GM12878 (cell line): Measurements from ENCODE around the gene USP46. TPM values are rescaled to one million over a fixed set of nuclear protein-coding genes. Genes with fewer than 3 reads are reported as not detected.

Experiments
- ATAC-seq: fragments of 200-7000 bp; cut with Tn5 transposase; 3 replicates; pipeline ENCODE4 v1.9.1; 2020; ENCODE audit warnings: mild to moderate bottlenecking, moderate library complexity
- BruUV-seq: library from RNA; stranded (reverse); fragments of 400-500 nt; replicated peaks from 2 replicates; lab custom pipeline; 2021; lab: Mats Ljungman, UMichigan
- CTCF ChIA-PET: fragments of 300-600 bp; sonication (Branson Sonifier 250); formaldehyde crosslinking; extraction: SDS; loops from one replicate; lab custom pipeline; 2021; ENCODE audit warnings: inconsistent platforms; lab: Yijun Ruan, JAX
- POLR2A ChIA-PET: fragments of 350-600 bp; formaldehyde crosslinking; extraction: SDS; loops from one replicate; lab custom pipeline; 2021; ENCODE audit warnings: inconsistent platforms; lab: Charles Lee
- RAD21 ChIA-PET: fragments of 300-600 bp; sonication (Branson Sonifier 250); formaldehyde crosslinking; loops from one replicate; lab custom pipeline; 2023; ENCODE audit warnings: antibody characterized with exemption; ENCODE audit not compliant: unreplicated experiment; lab: Charles Lee
- SMC1A ChIA-PET: fragments of 300-600 bp; sonication (Branson Sonifier 250); formaldehyde crosslinking; loops from one replicate; lab custom pipeline; 2023; ENCODE audit not compliant: unreplicated experiment, uncharacterized antibody; lab: Charles Lee
- DNase-seq: peaks from one replicate; pipeline ENCODE4 v3.0.0-alpha.2; 2011; ENCODE audit warnings: low read depth, low spot score
- FAIRE-seq: peaks from 3 replicates; lab custom pipeline; 2011; peaks lifted over from hg19 to GRCh38; lab: Jason Lieb, UNC
- H2AFZ ChIP-seq: 2 replicates; pipeline ENCODE4 v1.6.0; 2011; ENCODE audit warnings: low read depth, low read length, control low read depth; ENCODE audit not compliant: control insufficient read depth
- H3K27ac ChIP-seq: 2 replicates; pipeline ENCODE4 v1.5.1; 2011; ENCODE audit warnings: control low read depth; ENCODE audit not compliant: control insufficient read depth, insufficient read depth
- H3K27me3 ChIP-seq, 2 experiments: replicated peaks in 1 of 2; 2 replicates each; pipeline versions ENCODE4 v1.6.0 to v1.6.1; 2011; ENCODE audit warnings: low read length in 1 of 2; ENCODE audit not compliant: control insufficient read depth in 2 of 2, insufficient read depth in 2 of 2
- H3K36me3 ChIP-seq, 2 experiments: 2 replicates each; pipeline ENCODE4 v1.5.1; 2011; ENCODE audit warnings: low read length in 1 of 2; ENCODE audit not compliant: control insufficient read depth in 2 of 2, insufficient read depth in 2 of 2
- H3K4me1 ChIP-seq: 2 replicates; pipeline ENCODE4 v1.6.1; 2011; ENCODE audit warnings: mild to moderate bottlenecking, low read length, moderate library complexity, mixed read lengths; ENCODE audit not compliant: control insufficient read depth, insufficient read depth
- H3K4me2 ChIP-seq: 2 replicates; pipeline ENCODE4 v1.6.0; 2011; ENCODE audit warnings: control low read depth; ENCODE audit not compliant: control insufficient read depth, insufficient read depth
- H3K4me3 ChIP-seq: fragments of 200-600 bp; sonication (generic); 2 replicates; pipeline ENCODE4 v1.5.1; 2016
- H3K79me2 ChIP-seq: 2 replicates; pipeline ENCODE4 v1.6.0; 2011; ENCODE audit warnings: low read length; ENCODE audit not compliant: control insufficient read depth, insufficient read depth
- H3K9ac ChIP-seq: 2 replicates; pipeline ENCODE4 v1.8.0; 2011; ENCODE audit warnings: low read length, control low read depth, mixed read lengths; ENCODE audit not compliant: control insufficient read depth, insufficient read depth
- H3K9me3 ChIP-seq: replicated peaks from 3 replicates; pipeline ENCODE4 v1.5.1; 2011; ENCODE audit warnings: mild to moderate bottlenecking, low read length; ENCODE audit not compliant: control insufficient read depth, insufficient read depth
- H4K20me1 ChIP-seq: 2 replicates; pipeline ENCODE4 v1.6.0; 2011; ENCODE audit not compliant: control insufficient read depth, insufficient read depth
- CREB1 ChIP-seq: IDR thresholded peaks from 2 replicates; pipeline ENCODE4 v1.6.1; 2012; ENCODE audit warnings: low read depth, mild to moderate bottlenecking, inconsistent platforms
- JUND ChIP-seq: IDR thresholded peaks from 2 replicates; pipeline ENCODE4 v1.6.1; 2012; ENCODE audit warnings: low read depth, mild to moderate bottlenecking, low read length, improper control_type of control experiment, moderate library complexity
- MEF2A ChIP-seq: IDR thresholded peaks from 2 replicates; pipeline ENCODE4 v1.6.1; 2011; ENCODE audit warnings: low read depth, mild to moderate bottlenecking, low read length, moderate library complexity; ENCODE audit not compliant: insufficient read depth
- MEF2B ChIP-seq: fragments of 450-650 bp; IDR thresholded peaks from 2 replicates; pipeline ENCODE4 v1.6.1; 2018; ENCODE audit warnings: mild to moderate bottlenecking, moderate library complexity; ENCODE audit not compliant: partially characterized antibody, poor library complexity, severe bottlenecking
- PAX5 ChIP-seq: IDR thresholded peaks from 2 replicates; pipeline ENCODE4 v1.6.1; 2011; ENCODE audit warnings: low read depth, low read length, borderline replicate concordance
- ZNF207 ChIP-seq: fragments of 450-650 bp; IDR thresholded peaks from 2 replicates; pipeline ENCODE4 v1.6.1; 2014; ENCODE audit warnings: antibody characterized with exemption, mild to moderate bottlenecking, borderline replicate concordance
- ZZZ3 ChIP-seq: IDR thresholded peaks from 2 replicates; pipeline ENCODE4 v1.6.1; 2011; ENCODE audit warnings: low read depth; ENCODE audit not compliant: control insufficient read depth, insufficient read length
- WGBS: methylation state at CpG from one replicate; pipeline ENCODE4 v1.1.6; 2016; ENCODE audit warnings: low lambda C conversion rate; ENCODE audit not compliant: insufficient replicate concordance, insufficient coverage; ENCODE audit errors: missing lambda C conversion rate; 5-methylcytosine and 5-hydroxymethylcytosine counted together
- in situ Hi-C: fragments of 300-500 bp; cut with MboI; formaldehyde crosslinking; loops from 9 replicates; pipeline ENCODE4 v1.14.3; 2018; ENCODE audit warnings: mixed read lengths
- intact Hi-C: fragments of 100-400 bp; cut with micrococcal nuclease; formaldehyde crosslinking; loops from one replicate; pipeline ENCODE4 v1.14.2; 2022; ENCODE audit not compliant: unreplicated experiment
- polyA plus RNA-seq, 11 experiments: library from polyadenylated mRNA; depleted of rRNA in 4 of 11; unstranded in 6 of 11; stranded (reverse) in 5 of 11; fragments of >200 nt; fragmentation: Nextera tagmentation in 4 of 11; fragmentation: Illumina TruSeq in 1 of 11; extraction: Ambion mirVana in 4 of 11; extraction: Trizol in 1 of 11; gene quantifications; 1 replicate in 1 of 11; 2 replicates in 10 of 11; pipeline versions ENCODE4 v1.2.1 to v1.2.3, GENCODE V29; 2011 to 2016; ENCODE audit warnings: inconsistent platforms in 2 of 11, missing spikeins in 2 of 11, low read depth in 1 of 11
- total RNA-seq, 4 experiments: library from RNA; depleted of rRNA in 3 of 4; stranded (reverse); fragments of >200 nt in 3 of 4; fragmentation: Illumina TruSeq in 1 of 4; extraction: Trizol in 1 of 4; gene quantifications; 2 replicates each; pipeline versions ENCODE4 v1.2.1 to v1.2.3, GENCODE V29; 2013 to 2021
- TF ChIP-seq, protein P1 (sequence below): fragments of 450-650 bp; IDR thresholded peaks from 2 replicates; pipeline ENCODE4 v1.6.1; 2017; ENCODE audit warnings: mild to moderate bottlenecking

The USP46 gene
- total and polyA plus RNA-seq, 10 of the 15 experiments (the other 5 are each of a cell fraction or from before 2014, with no cell fraction given) = 5.3 to 20.1 (median 12.0) TPM

DNA sequence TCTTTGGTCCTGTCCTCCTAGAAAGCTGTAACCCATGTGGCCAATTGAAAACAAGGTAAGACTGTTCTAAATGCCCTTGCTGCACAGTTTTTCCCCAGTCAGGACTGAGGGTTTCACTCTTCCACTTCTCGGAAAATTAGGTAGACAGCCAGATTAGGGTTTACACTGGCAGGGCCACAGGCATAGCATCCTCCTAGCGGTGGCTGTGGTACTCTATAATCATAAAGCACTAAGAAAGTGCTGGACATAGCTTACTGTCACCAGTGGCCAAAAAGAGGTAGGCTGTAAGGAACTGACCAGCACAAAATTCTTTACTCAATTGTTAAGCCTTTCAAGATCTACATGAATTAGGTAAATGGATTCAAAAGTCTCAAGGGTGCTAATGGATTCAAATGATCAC is 11.6 kb upstream of the USP46 start:
- ChIA-PET POLR2A (no interaction called here), SMC1A (interaction anchor here (1.0 to 1.8 kb wide), 4 partner anchors 14 to 125 kb away, joined by 3 to 10 read pairs (median 4); no protein-coding TSS in a partner anchor), CTCF (interaction anchor here (0.9 to 1.4 kb wide), 3 partner anchors 123 to 313 kb away, joined by 3 read pairs; no protein-coding TSS in a partner anchor), RAD21 (interaction anchor here (0.9 kb wide), 1 partner anchor 1563 kb away, joined by 3 read pairs; no protein-coding TSS in a partner anchor)
- Histone ChIP-seq H3K9me3 (no peaks in the 10 kb centered on the region), H3K4me1 (no peaks in the 10 kb centered on the region), H3K27ac (no peak overlapping the region), H3K79me2 (no peaks in the 10 kb centered on the region), H3K4me2 (no peak overlapping the region), H3K27me3 (no peaks in the 10 kb centered on the region), H2AFZ (no peak overlapping the region), H3K9ac (no peak overlapping the region), H3K36me3 (no peaks in the 10 kb centered on the region), H4K20me1 (no peaks in the 10 kb centered on the region), H3K4me3 (no peak overlapping the region)
- no peak for DNase-seq
- TF ChIP-seq JUND = no peak
- no peak for TF ChIP-seq ZZZ3
- no peak for TF ChIP-seq PAX5
- no peak for TF ChIP-seq MEF2A
- TF ChIP-seq, protein P1, sequence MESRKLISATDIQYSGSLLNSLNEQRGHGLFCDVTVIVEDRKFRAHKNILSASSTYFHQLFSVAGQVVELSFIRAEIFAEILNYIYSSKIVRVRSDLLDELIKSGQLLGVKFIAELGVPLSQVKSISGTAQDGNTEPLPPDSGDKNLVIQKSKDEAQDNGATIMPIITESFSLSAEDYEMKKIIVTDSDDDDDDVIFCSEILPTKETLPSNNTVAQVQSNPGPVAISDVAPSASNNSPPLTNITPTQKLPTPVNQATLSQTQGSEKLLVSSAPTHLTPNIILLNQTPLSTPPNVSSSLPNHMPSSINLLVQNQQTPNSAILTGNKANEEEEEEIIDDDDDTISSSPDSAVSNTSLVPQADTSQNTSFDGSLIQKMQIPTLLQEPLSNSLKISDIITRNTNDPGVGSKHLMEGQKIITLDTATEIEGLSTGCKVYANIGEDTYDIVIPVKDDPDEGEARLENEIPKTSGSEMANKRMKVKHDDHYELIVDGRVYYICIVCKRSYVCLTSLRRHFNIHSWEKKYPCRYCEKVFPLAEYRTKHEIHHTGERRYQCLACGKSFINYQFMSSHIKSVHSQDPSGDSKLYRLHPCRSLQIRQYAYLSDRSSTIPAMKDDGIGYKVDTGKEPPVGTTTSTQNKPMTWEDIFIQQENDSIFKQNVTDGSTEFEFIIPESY = no peak
- TF ChIP-seq ZNF207 = no peak
- TF ChIP-seq CREB1 = no peak
- no peak for TF ChIP-seq MEF2B
- in situ Hi-C loops = no loop called here
- ATAC-seq = no peak
- WGBS = 95% methylated on average over 2 of the region's 2 CpGs
- FAIRE-seq = no peak
- BruUV-seq = no TSS peak
- intact Hi-C loops = no loop called here
